ENCODE data around the gene CHCHD3.

Gene CHCHD3

DNA sequence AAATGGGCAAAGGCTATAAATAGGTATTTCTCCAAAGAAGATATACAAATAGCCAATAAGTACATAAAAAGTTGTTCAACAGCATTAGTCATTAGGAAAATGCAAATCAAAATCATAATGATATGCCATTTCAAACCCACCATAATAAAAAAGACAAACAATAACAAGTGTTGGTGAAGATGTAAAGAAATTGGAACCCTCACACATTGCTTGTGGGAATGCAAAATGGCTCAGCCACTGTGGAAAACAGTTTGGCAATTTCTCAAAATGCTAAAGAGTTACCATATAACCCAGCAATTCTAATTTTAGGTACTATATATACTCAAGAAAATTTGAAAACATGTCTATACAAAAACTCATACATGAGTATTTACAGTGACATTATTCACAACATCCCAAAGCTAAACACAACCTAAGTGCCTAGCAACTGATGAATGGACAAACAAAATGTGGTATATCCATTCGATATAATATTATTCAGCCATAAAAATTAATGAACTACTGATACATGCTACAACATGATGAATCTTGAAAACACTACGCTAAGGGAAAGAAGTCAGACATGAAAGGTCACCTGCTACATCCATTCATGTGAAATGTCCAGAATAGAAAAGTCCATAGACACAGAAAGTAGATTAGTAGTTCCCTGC lies 55.6 kb downstream of the CHCHD3 start:
- no peak for DNase-seq (ENCODE audit: low read depth)
- TF ChIP-seq, protein P1, sequence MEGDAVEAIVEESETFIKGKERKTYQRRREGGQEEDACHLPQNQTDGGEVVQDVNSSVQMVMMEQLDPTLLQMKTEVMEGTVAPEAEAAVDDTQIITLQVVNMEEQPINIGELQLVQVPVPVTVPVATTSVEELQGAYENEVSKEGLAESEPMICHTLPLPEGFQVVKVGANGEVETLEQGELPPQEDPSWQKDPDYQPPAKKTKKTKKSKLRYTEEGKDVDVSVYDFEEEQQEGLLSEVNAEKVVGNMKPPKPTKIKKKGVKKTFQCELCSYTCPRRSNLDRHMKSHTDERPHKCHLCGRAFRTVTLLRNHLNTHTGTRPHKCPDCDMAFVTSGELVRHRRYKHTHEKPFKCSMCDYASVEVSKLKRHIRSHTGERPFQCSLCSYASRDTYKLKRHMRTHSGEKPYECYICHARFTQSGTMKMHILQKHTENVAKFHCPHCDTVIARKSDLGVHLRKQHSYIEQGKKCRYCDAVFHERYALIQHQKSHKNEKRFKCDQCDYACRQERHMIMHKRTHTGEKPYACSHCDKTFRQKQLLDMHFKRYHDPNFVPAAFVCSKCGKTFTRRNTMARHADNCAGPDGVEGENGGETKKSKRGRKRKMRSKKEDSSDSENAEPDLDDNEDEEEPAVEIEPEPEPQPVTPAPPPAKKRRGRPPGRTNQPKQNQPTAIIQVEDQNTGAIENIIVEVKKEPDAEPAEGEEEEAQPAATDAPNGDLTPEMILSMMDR (IDR thresholded peaks at IDR 0.05; ENCODE audit: low read depth, low read length, missing control alignments) = no peak
- in situ Hi-C loops (cut with HindIII; ENCODE audit: low sequenced_read_pairs) = no loop called here
- no peak overlapping the region for H3K4me3 ChIP-seq (ENCODE audit: low read depth, low read length)

GRCh38 chr7:133025056-133025455 lies 56.8 kb downstream of the CHCHD3 start:
- no peak overlapping the region for H3K4me3 ChIP-seq (ENCODE audit: low read depth, low read length)
- no peak for DNase-seq (ENCODE audit: low read depth)
- TF ChIP-seq, protein P1 (IDR thresholded peaks at IDR 0.05; ENCODE audit: low read depth, low read length, missing control alignments) = no peak
- in situ Hi-C loops (cut with HindIII; ENCODE audit: low sequenced_read_pairs) = no loop called here

DNA sequence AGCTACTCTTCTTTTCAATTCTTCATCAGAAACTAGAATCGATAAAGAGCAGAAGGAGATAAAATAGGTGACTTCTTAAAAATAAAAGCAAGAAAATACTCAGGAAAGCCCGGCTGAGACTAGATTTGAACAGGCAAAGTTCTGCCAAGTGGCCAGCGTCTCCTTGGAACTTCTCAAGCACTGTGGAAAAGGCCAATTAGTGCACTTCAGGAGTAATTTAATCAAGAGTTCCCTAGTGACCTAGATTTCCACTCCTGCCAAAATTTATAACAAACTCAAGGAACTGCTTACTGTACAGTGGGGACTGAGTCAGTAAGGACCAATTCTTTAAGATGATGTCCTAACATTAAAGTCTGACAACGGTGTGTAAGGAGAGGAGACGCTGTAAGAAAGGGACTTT lies 57.3 kb downstream of the CHCHD3 start:
- in situ Hi-C loops (cut with HindIII; ENCODE audit: low sequenced_read_pairs) = no loop called here
- no peak overlapping the region for H3K4me3 ChIP-seq (ENCODE audit: low read depth, low read length)
- TF ChIP-seq, protein P1 (IDR thresholded peaks at IDR 0.05; ENCODE audit: low read depth, low read length, missing control alignments) = no peak
- no peak for DNase-seq (ENCODE audit: low read depth)

- H3K4me3 ChIP-seq (ENCODE audit: low read depth, low read length) = no peak overlapping the region
- in situ Hi-C loops (cut with HindIII; ENCODE audit: low sequenced_read_pairs) = no loop called here
- TF ChIP-seq, protein P1 (IDR thresholded peaks at IDR 0.05; ENCODE audit: low read depth, low read length, missing control alignments) = no peak
- DNase-seq (ENCODE audit: low read depth) = peak; percentile 70
Measured at GRCh38 chr7:133023370-133024071, 58.4 kb downstream of the CHCHD3 start.

GRCh38 chr7:133022661-133023060 lies 59.2 kb downstream of the CHCHD3 start:
- no peak overlapping the region for H3K4me3 ChIP-seq (ENCODE audit: low read depth, low read length)
- no peak for DNase-seq (ENCODE audit: low read depth)
- in situ Hi-C loops (cut with HindIII; ENCODE audit: low sequenced_read_pairs) = no loop called here
- TF ChIP-seq, protein P1 (IDR thresholded peaks at IDR 0.05; ENCODE audit: low read depth, low read length, missing control alignments) = no peak

DNA sequence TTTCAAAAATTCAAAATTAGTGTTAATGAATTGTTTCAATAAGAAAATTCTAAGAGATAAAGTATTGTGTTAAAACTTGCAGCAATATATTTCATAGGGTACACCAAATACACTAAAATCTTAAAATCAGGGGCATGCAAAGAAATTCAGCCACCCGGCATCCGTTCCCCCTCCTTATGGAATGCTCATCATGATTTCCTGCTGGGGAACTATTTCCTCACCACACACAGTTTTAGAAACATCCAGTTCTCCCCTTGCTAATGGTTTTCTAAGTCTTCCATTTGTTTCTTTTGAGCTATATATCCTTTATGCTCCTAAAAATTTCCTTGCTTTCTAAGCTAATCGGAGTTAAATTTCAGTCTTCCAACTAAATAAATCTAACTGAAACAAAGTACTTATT lies 60.7 kb downstream of the CHCHD3 start:
- no peak overlapping the region for H3K4me3 ChIP-seq (ENCODE audit: low read depth, low read length)
- TF ChIP-seq, protein P1 (IDR thresholded peaks at IDR 0.05; ENCODE audit: low read depth, low read length, missing control alignments) = no peak
- no peak for DNase-seq (ENCODE audit: low read depth)
- in situ Hi-C loops (cut with HindIII; ENCODE audit: low sequenced_read_pairs) = no loop called here

All from astrocyte of the cerebellum (primary cell).